Smooth muscle cell (in vitro differentiated cells): ENCODE results near the gene TEX264. TPM values are rescaled to one million over a fixed set of nuclear protein-coding genes. Genes with fewer than 3 reads are reported as not detected.

ENCODE experiments used
- DNase-seq: peaks from one replicate; lab custom pipeline; 2025; ENCODE audit not compliant: unreplicated experiment; lab: John Stamatoyannopoulos, UW
- H2AFZ ChIP-seq: fragments of 200-600 bp; sonication (generic); 2 replicates; pipeline ENCODE4 v1.6.0; 2016; ENCODE audit warnings: antibody characterized with exemption, low read depth, mild to moderate bottlenecking
- H3F3A ChIP-seq: fragments of 200-600 bp; sonication (generic); 2 replicates; pipeline ENCODE4 v1.6.0; 2017; ENCODE audit warnings: antibody characterized with exemption, low read depth
- H3K27ac ChIP-seq: fragments of 200-600 bp; sonication (generic); 2 replicates; pipeline ENCODE4 v1.5.1; 2016; ENCODE audit warnings: low read depth, mild to moderate bottlenecking
- H3K27me3 ChIP-seq: fragments of 200-600 bp; sonication (generic); 2 replicates; pipeline ENCODE4 v1.6.1; 2016; ENCODE audit warnings: low read depth, mild to moderate bottlenecking
- H3K36me3 ChIP-seq: fragments of 200-600 bp; sonication (generic); 2 replicates; pipeline ENCODE4 v1.5.1; 2016; ENCODE audit warnings: low read depth
- H3K4me1 ChIP-seq: fragments of 200-600 bp; sonication (generic); 2 replicates; pipeline ENCODE4 v1.5.1; 2016; ENCODE audit warnings: low read depth
- H3K4me2 ChIP-seq: fragments of 200-600 bp; sonication (generic); 2 replicates; pipeline ENCODE4 v1.6.0; 2016; ENCODE audit warnings: mild to moderate bottlenecking
- H3K4me3 ChIP-seq: fragments of 200-600 bp; sonication (generic); 2 replicates; pipeline ENCODE4 v1.5.1; 2016; ENCODE audit warnings: mild to moderate bottlenecking
- H3K79me2 ChIP-seq: fragments of 200-600 bp; sonication (generic); 2 replicates; pipeline ENCODE4 v1.6.0; 2016; ENCODE audit warnings: low read depth, mild to moderate bottlenecking
- H3K9ac ChIP-seq: fragments of 200-600 bp; sonication (generic); 2 replicates; pipeline ENCODE4 v1.6.0; 2016; ENCODE audit warnings: low read depth
- H3K9me3 ChIP-seq: fragments of 200-600 bp; sonication (generic); replicated peaks from 2 replicates; pipeline ENCODE4 v1.5.1; 2016; ENCODE audit warnings: low read depth
- H4K20me1 ChIP-seq: fragments of 200-600 bp; sonication (generic); 2 replicates; pipeline ENCODE4 v1.6.0; 2016; ENCODE audit warnings: low read depth
- WGBS: methylation state at CpG from one replicate; pipeline ENCODE4 v1.1.7; 2016; ENCODE audit warnings: low lambda C conversion rate; 5-methylcytosine and 5-hydroxymethylcytosine counted together
- polyA plus RNA-seq: library from polyadenylated mRNA; unstranded; fragments of >200 nt; fragmentation: Nextera tagmentation; extraction: Ambion mirVana; gene quantifications from 2 replicates; pipeline ENCODE4 v1.2.1, GENCODE V29; 2016
- total RNA-seq: library from RNA; depleted of rRNA; stranded (reverse); fragments of >200 nt; gene quantifications from 2 replicates; pipeline ENCODE4 v1.2.3, GENCODE V29; 2014
- TF ChIP-seq, protein P1 (sequence below): fragments of 200-600 bp; sonication (generic); IDR thresholded peaks from 2 replicates; pipeline ENCODE4 v1.5.1; 2017; ENCODE audit warnings: borderline replicate concordance, mild to moderate bottlenecking, antibody characterized with exemption; ENCODE audit not compliant: insufficient read depth, poor library complexity, severe bottlenecking

Gene TEX264
- total and polyA plus RNA-seq, 2 experiments from 2014 or later, result 39.8 to 41.0 TPM

DNA sequence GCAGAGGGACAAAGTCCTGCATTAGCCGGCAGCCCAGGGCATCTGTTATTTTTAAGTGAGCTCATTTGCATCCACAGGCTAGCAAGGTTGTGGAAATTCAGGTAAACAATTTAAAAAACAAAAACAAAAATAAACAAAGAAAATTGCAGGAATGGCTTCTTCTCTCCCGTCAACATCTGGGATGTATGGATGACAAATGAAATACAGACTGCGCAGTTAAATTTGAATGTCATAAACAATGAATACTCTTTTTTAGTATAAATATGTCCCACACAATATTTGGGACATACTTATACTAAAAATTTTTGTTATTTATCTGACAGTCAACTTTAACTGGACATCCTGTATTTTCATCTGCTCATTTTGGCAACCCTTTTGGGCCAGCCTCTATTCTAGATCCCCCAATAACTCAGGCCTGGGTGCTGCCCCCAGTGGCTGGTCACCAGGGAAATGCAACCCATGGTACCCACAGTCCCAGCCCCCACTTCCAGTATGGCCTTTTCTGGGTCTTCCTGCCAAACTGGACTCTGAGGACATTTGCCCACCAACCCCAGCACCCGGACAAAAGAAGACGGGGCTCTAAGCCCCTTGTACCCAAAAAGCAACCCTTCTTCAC is 48.5 kb downstream of the TEX264 start:
- TF ChIP-seq, protein P1, sequence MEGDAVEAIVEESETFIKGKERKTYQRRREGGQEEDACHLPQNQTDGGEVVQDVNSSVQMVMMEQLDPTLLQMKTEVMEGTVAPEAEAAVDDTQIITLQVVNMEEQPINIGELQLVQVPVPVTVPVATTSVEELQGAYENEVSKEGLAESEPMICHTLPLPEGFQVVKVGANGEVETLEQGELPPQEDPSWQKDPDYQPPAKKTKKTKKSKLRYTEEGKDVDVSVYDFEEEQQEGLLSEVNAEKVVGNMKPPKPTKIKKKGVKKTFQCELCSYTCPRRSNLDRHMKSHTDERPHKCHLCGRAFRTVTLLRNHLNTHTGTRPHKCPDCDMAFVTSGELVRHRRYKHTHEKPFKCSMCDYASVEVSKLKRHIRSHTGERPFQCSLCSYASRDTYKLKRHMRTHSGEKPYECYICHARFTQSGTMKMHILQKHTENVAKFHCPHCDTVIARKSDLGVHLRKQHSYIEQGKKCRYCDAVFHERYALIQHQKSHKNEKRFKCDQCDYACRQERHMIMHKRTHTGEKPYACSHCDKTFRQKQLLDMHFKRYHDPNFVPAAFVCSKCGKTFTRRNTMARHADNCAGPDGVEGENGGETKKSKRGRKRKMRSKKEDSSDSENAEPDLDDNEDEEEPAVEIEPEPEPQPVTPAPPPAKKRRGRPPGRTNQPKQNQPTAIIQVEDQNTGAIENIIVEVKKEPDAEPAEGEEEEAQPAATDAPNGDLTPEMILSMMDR, result no peak
- no peaks in the 10 kb centered on the region for H3K4me1 ChIP-seq
- H3K36me3 ChIP-seq, result no peaks in the 10 kb centered on the region
- H3K9ac ChIP-seq, result no peak overlapping the region
- WGBS, result 82% methylated on average over 5 of the region's 5 CpGs
- no peaks in the 10 kb centered on the region for H3K79me2 ChIP-seq
- no peaks in the 10 kb centered on the region for H3K27me3 ChIP-seq
- no peak overlapping the region for H3K27ac ChIP-seq
- H3F3A ChIP-seq, result no peaks in the 10 kb centered on the region
- H2AFZ ChIP-seq, result no peak overlapping the region
- no peaks in the 10 kb centered on the region for H3K9me3 ChIP-seq
- no peak for DNase-seq
- no peak overlapping the region for H3K4me2 ChIP-seq
- no peaks in the 10 kb centered on the region for H4K20me1 ChIP-seq
- H3K4me3 ChIP-seq, result no peak overlapping the region

DNA sequence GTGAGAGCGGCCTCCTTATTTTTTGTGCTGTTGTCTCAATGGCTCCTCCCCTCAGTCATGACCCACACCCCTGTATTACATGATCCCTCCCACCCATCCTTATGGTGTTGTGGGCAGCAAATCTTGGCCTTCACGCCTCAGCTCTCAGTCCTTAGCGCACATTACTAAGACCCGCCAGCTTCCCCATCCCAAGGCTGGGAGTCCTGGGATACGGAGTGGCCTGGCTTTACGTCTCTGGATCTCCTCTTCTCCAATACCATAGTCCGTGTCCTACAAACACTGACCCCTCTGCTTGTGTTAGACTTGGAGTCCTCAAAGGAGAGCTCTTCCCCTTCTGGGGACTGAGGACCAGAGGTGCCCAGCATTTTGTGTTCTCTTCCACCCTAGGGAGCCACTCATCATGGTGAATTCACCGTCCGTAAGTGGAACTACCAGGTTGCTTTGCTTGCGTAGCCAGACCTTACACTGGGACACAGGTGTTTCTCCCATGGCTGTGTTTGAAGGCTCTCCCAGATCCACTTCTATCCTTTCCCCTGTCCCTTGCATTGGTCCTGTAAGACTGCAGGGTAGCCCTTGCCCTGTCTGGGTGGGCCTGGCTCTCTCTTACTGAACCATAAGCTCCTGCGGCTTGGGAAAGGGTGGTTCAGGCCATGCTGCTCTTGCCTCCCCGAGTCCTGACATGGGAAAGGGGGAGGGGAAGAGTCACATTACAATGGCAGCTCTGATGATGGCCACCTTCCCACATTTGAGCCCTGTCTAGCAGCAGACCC is 49.4 kb downstream of the TEX264 start:
- H3K4me3 ChIP-seq, result no peak overlapping the region

DNA sequence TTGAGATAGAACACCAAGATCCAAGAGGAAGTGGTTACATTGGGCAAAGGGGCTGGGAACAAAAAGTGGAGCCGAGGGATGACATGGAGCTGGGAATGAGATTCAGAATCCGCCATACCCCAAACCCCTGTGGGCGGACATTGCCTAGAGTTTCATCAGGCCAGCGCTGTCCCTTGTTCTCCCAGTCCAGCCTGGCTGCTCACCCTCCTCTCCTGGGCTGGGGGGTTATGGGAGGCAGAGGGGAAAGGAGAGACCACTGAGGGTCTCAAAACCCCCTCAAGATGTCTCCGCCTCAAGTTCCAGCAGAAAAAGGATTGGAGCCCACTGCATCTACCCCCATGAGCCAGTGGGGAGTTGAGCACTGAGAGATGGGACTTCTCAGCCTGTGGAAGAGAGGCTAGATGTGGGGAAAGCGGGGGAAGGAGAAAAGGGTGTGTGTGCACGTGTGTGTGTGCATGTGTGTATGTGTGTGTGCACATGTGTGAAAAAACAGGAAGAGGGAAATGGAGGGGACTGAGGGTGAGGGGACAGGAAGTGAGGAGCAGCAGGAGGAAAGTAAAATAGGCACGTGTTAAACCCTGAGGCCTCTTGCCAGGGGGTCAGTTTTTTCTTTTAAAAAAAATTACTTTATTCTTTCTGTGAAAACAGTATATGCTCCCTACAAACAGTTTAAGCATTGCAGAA is 50.2 kb downstream of the TEX264 start:
- no peak overlapping the region for H3K4me2 ChIP-seq
- no peak overlapping the region for H3K4me3 ChIP-seq
- H3K27ac ChIP-seq, result no peak overlapping the region
- no peak overlapping the region for H3K9ac ChIP-seq
- H3K9me3 ChIP-seq, result no peaks in the 10 kb centered on the region
- TF ChIP-seq, protein P1, result no peak
- DNase-seq, result no peak
- no peaks in the 10 kb centered on the region for H3K36me3 ChIP-seq
- H4K20me1 ChIP-seq, result no peaks in the 10 kb centered on the region
- no peaks in the 10 kb centered on the region for H3K27me3 ChIP-seq
- H2AFZ ChIP-seq, result no peak overlapping the region
- H3K4me1 ChIP-seq, result no peaks in the 10 kb centered on the region
- WGBS, result 84% methylated on average over 8 of the region's 8 CpGs
- no peaks in the 10 kb centered on the region for H3F3A ChIP-seq
- H3K79me2 ChIP-seq, result no peaks in the 10 kb centered on the region

More for the DNA sequence above, 49.4 kb downstream of the TEX264 start:
- H2AFZ ChIP-seq, result no peak overlapping the region
- H3K4me1 ChIP-seq, result no peaks in the 10 kb centered on the region
- no peaks in the 10 kb centered on the region for H3K27me3 ChIP-seq
- no peaks in the 10 kb centered on the region for H3K79me2 ChIP-seq
- WGBS, result 94% methylated on average over 12 of the region's 12 CpGs
- H3K27ac ChIP-seq, result no peak overlapping the region
- H3K4me2 ChIP-seq, result no peak overlapping the region
- H3K9ac ChIP-seq, result no peak overlapping the region
- no peaks in the 10 kb centered on the region for H3K9me3 ChIP-seq
- TF ChIP-seq, protein P1, result no peak
- no peaks in the 10 kb centered on the region for H4K20me1 ChIP-seq
- no peaks in the 10 kb centered on the region for H3F3A ChIP-seq
- no peaks in the 10 kb centered on the region for H3K36me3 ChIP-seq
- DNase-seq, result no peak
